ENCODE data around the gene RASGEF1B. TPM values are rescaled to one million over a fixed set of nuclear protein-coding genes. Genes with fewer than 3 reads are reported as not detected.

Gene RASGEF1B
- total RNA-seq, 1 donor from 2014 or later = 7.2 TPM

- H3K36me3 Mint-ChIP-seq = no peaks in the 10 kb centered on the region
- H3K9me3 Mint-ChIP-seq = no peaks in the 10 kb centered on the region
- peaks cover 30% of the 10 kb centered on the region for H3K27me3 Mint-ChIP-seq (ENCODE audit: low read depth)
- DNase-seq (ENCODE audit: low spot score in 2 of 2, unreplicated experiment in 2 of 2) = no peak
- peaks cover 15% of the 10 kb centered on the region for H3K4me1 Mint-ChIP-seq
- H3K27ac Mint-ChIP-seq = no peak overlapping the region
- no peak overlapping the region for H3K4me3 Mint-ChIP-seq
- TF ChIP-seq CTCF (IDR thresholded peaks at IDR 0.05; ENCODE audit: unreplicated experiment) = no peak
Observed at GRCh38 chr4:81377191-81377590, 94.5 kb downstream of the RASGEF1B start.

- no peak for TF ChIP-seq CTCF (IDR thresholded peaks at IDR 0.05; ENCODE audit: unreplicated experiment)
- no peaks in the 10 kb centered on the region for H3K9me3 Mint-ChIP-seq
- DNase-seq (ENCODE audit: low spot score in 2 of 2, unreplicated experiment in 2 of 2) = no peak
- peaks cover 15% of the 10 kb centered on the region for H3K4me1 Mint-ChIP-seq
- H3K36me3 Mint-ChIP-seq = no peaks in the 10 kb centered on the region
- H3K4me3 Mint-ChIP-seq = no peak overlapping the region
- no peak overlapping the region for H3K27ac Mint-ChIP-seq
- H3K27me3 Mint-ChIP-seq (ENCODE audit: low read depth) = peaks cover 31% of the 10 kb centered on the region
Observed at GRCh38 chr4:81376720-81377119, 95.0 kb downstream of the RASGEF1B start.
